HG03135 (cell line): ENCODE measurements around the gene PPM1G.
"Not testable (repeated sequence)": the region's sequence is repeated elsewhere in the genome, so short reads cannot be mapped to it uniquely, and the experiment has no call there.

Experiments used
- ATAC-seq: cut with Tn5 transposase; IDR thresholded peaks from one replicate; pipeline ENCODE4 v1.9.1; 2021; ENCODE audit warnings: mild to moderate bottlenecking, moderate library complexity; ENCODE audit not compliant: unreplicated experiment

Gene PPM1G

DNA sequence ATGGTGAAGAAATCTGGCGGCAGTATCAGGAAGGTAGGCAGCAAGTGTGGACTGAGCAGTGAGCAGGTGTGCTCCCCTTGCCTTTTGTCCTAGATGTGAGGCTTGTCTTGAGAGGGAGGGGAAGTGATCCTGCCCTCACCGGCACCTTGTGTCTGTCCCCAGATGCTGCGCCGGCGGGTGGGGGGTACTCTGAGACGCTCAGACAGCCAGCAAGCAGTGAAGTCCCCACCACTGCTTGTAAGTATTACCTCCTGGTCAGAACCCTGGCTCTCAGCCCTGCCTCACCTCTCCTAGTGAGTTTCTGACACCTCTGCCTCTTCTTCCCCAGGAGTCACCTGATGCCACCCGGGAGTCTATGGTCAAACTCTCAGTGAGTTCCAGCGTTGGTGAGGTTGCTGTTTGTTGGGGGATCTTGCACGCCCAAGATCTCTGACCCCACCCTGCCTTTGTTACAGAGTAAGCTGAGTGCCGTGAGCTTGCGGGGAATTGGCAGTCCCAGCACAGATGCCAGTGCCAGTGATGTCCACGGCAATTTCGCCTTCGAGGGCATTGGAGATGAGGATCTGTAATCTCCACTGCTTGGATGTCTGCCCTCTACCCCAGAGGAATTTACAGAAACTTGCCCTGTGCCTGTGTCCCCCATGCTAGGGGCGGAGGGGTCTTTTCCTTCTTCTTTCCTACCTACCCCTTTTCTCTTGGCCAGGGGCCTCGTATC, 33.1 kb downstream of the PPM1G start:
- ATAC-seq: no peak

DNA sequence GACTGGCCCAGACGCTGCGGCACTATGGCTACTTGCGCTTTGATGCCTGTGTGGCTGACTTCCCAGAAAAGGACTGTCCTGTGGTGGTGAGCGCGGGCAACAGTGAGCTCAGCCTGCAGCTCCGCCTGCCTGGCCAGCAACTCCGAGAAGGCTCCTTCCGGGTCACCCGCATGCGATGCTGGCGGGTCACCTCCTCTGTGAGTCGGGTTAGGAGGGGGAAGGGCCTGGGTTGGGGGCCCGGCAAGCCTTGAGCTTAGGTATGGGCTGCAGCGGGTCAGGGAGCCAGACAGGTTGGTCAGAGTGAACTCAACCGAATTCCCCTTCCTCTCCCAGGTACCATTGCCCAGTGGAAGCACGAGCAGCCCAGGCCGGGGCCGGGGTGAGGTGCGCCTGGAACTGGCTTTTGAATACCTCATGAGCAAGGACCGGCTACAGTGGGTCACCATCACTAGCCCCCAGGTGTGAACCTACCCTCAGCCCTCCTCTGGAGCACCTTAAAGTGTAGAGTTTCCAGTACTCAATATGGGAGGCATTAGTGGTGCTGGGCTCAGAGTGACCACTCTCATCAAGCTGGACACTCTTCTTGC, 33.8 kb downstream of the PPM1G start:
- ATAC-seq: no peak

DNA sequence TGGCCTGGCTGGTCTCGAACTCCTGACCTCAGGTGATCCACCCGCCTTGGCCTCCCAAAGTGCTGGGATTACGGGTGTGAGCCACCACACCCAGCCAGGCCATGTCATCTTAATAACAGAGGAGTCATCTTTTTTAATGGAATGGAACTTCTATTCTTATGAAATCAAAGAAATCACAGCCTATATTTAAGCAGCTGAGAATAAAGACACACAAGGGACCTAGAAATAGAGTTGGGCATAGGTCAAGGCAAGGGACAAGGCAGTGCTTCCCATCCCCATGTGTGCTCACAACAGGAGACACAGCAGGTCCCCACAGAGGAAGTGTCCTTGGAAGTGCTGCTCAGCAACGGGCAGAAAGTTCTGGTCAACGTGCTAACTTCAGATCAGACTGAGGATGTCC, 35.8 kb downstream of the PPM1G start:
- ATAC-seq: no peak

- no peak for ATAC-seq
Observed at GRCh38 chr2:27372937-27373336, 36.5 kb downstream of the PPM1G start.

- peak; percentile 31 for ATAC-seq
Observed at GRCh38 chr2:27370816-27371620, 38.4 kb downstream of the PPM1G start.

DNA sequence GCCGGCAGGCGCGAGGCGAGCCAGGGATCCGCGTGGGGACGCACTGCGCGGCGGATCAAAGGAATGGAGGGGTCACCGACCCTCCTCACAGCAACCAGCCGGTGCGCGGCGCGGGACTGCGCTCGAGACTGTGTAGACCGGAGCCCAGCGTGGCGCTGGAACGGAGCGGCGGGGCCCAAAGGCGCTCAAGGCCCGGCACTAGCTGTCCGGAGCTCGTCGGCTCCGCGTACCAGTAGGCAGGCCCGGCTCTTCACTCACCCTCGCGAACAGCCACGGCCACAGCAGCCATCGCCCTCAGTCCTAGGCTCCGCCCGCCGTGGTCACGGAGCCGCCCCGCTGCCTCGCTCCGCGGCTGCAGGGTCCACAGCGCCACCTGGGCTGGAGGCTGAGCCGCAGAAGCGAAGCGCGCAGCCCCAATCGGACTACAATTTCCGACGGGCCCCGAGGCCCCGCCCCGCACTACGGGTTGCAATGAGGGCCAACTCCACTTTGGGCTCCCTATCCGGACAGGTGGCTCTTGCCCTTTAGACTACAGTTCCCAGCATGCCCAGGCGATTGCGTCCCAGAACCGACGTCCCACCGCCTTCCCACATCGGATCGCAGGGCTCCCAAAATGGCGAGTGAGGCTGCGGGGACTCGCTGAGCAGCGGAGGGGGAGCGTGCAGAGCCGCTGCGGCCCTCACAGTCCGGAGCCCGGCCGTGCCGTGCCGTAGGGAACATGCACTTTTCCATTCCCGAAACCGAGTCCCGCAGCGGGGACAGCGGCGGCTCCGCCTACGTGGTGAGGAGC, 39.2 kb downstream of the PPM1G start, which contains the start of the genes EIF2B4 and SNX17:
Gene EIF2B4 (minus strand): TSS at position 313 of the 790 bp plus-strand sequence. CDS start 24 bp downstream, at position 289.
Gene SNX17 (plus strand): TSS at position 591 of the 790 bp plus-strand sequence. CDS start 128 bp downstream, at position 719.
- ATAC-seq: peak; percentile 85

DNA sequence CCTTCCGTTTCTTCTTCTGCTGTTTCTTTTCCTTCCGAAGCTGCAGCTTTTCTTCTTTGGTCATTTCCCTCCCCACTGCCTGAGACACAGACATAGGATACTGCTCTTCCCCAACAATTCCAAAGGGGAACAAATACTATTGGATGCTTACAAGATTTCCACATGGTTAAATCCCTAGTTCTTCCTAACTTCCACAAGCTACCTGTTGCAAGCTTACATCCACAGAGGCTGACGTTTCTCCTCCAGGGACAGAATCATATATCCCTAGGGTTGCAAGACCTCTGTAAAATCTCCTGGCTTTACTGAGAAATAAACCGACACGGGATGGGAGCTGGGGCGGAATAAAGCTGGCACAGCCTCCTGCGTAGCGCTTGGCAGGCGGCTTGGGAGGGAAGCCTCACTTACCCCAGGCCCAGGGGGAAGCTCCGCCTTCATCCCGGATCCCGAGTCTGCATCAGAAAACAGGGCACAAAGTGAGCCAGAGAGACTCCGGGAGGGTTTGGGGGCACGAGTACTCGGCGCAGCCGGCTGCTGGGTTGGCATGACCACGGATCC, 39.8 kb downstream of the PPM1G start:
- no peak for ATAC-seq

DNA sequence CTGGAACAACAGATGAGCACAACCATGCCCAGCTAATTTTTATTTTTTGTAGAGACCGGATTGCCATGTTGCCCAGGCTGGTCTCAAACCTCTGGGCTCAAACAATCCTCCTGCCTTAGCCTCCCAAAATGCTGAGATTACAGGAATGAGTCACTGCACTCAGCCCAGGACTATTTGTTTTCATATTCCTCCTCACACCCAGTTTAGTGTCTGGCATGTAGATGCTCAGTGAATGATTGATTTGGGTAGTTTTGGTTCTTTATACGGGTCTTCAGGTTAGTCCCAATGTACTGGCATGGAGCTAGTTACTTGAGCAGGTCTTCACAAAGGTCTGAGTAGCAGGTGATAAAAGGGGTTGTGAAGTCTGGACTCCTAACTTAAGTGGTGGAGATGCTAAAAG, 45.5 kb downstream of the PPM1G start:
- ATAC-seq: no peak

- no peak for ATAC-seq
Observed at GRCh38 chr2:27362678-27363420, 46.5 kb downstream of the PPM1G start.

GRCh38 chr2:27356382-27357181, 52.8 kb downstream of the PPM1G start, which contains the start of gene GTF3C2:
TSS of gene GTF3C2 (minus strand) at chr2:27356764. CDS start at chr2:27343554, 13,210 bp downstream.
- peak; percentile 85 for ATAC-seq

DNA sequence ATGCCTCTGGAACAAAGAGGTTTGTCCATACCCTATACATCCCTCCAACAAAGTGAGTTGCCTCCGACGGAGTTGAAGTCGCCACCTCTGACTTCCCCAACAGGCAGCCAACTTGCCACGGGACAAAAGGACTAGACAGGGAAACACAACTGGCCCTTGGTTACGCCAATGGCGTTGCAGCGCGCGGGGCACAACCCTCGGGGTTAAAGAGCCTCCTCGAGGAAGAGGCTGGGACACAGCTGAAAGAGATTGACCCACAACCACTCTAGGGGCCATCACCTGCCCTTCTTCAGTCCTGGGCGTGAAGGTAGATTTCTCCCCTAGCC, 53.4 kb downstream of the PPM1G start:
- ATAC-seq: peak; percentile 42

DNA sequence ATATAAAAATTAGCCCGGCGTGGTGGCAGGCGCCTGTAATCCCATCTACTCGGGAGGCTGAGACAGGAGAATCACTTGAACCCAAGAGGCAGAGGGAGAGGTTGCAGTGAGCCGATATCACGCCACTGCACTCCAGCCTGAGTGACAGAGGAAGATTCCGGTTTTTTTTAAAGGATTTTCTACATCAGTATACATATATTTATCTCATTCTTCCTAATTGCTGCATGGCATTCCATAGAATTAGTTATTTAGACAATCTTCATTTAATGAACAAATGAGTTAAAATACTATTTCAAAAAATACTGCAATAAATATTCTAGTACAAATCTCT, 54.8 kb downstream of the PPM1G start:
- ATAC-seq: no peak

DNA sequence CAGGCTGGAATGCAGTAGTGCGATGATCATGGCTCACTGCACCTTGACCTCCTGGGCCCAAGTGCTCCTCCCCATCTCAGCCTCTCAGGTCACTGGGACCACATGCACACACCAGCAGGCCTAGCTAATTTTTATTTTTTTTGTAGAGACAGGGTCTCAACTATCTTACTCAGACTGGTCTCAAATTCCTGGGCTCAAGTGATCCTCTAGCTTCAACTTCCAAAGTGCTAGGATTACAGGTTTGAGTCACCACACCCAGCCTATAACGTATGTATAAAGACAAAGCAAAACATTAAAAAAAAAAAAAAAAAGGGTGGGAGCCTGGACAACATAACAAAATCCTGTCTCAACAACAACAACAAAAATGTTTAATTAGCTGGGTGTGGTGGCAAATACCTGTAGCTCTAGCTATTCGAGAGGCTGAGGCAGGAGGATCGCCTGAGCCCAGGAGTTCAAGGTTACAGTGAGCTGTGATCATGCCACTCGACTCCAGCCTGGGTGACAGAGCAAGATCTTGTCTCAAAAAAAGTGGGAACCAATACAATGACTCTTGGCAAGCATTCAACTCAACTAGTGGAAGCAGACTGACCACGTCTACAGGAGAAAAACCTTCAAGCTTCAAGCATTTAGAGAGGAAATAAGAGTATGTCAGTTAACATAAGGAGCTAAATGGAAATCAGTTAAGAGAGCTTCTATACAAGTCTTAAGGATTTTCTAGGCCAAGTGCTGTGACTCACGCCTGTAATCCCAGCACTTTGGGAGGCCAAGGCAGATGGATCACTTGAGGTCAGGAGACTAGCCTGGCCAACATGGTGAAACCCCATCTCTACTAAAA, 55.4 kb downstream of the PPM1G start:
- ATAC-seq: no peak

GRCh38 chr2:27353386-27353761, 56.0 kb downstream of the PPM1G start:
- not testable (repeated sequence) for ATAC-seq

DNA sequence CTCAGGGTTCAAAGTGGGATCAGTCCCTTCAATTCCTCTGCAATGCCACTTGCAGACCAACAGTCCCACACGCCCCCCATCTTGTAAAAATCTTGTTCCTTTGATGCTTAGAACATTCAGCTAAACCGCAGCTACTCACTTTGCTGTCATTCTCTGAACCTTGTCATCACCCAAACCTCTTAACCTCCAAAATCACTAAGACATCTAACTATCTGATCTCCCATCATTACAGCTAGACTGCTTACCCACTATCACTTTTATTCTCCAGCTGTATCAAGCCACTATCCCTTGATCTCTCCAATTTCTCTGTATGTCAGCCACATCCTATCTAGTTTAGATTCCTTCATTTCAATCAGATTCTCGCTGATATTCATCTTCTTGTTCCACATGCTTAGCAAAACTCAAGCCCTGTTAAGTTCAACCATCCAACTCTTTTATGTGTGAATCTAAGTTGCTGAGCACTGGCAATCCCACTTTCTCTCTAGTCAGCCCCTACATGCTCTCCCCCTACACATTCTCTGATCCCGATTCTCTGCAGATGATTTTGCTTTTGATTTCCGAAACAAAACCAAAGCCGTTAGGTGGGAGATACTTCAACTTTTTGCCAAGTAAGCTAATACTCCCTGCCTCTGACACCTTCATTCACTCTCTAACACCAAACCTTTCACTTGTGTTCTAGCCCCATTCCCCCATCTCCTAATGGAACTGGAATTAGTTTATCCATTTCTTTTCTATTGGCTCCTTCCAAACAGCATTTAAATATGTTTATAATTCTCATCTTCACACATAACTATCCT, 57.4 kb downstream of the PPM1G start:
- ATAC-seq: no peak

DNA sequence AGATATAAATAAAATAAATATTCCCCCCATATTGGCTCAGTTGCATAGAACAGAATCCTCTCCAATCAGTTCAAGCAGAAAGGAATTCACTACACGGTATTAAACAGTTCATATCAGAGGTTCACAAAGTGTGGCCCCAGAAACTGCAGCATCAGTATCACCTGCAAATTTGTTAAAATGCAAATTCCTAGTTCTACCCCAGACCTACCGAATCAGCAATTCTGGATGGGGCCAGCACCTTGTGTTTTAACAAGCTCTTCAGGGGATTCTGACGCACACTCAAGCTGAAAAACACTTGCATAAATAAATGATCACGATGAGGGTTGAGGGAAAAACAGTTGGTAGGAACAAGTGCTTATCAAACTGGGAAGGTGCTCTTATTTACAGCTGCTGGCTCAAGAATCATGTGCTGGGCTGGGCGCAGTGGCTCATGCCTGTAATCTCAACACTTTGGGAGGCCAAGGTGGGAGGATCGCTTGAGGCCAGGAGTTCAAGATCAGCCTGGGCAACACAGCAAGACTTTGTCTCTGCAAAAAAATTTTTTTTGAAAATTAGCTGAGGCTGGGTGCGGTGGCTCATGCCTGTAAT, 59.2 kb downstream of the PPM1G start:
- ATAC-seq: no peak

DNA sequence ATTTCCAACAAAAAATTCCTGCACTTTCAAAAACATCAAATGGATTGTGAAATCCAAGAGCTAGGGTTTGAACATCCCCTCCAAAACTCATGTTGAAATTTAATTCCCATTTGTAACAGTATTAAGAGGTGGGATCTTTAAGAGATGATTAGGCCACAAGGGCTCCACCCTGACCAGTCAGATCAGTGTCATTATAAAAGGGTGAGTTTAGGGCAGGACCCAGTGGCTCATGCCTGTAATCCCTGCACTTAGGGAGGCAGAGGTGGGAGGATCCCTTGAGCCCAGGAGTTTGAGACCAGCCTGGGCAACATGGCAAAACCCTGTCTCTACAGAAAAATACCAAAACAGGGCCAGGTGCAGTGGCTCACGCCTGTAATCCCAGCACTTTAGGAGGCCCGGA, 61.8 kb downstream of the PPM1G start:
- no peak for ATAC-seq
